Fibroblast of skin of right biceps (primary cell): ENCODE measurements around the gene KIRREL3.
A peak's percentile ranks its signal among the peaks of the same experiment; 100 is the strongest.

Experiments used
- DNase-seq: peaks from one replicate; pipeline ENCODE4 v3.0.0-alpha.2; 2013

The KIRREL3 gene

DNA sequence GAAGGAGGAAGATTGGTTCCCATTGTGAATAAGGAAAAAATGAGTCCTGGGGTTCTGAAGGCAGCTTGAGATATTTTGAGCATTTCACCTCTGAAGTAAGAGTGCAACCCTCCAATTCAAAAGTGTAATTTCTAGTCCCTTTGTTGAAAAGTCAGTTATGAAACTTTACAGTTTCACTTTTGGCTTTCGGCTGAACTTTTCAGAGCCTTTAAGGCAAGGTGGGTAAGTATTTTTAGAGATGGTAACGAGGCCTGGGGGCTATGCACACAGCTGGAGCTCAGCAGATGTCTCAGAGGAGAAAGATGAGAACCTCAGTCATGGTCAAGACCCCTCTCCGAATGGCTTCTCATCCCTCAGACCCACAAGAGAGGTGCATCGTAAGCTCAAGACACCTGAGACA is 267.6 kb downstream of the KIRREL3 start:
- DNase-seq, result no peak

DNA sequence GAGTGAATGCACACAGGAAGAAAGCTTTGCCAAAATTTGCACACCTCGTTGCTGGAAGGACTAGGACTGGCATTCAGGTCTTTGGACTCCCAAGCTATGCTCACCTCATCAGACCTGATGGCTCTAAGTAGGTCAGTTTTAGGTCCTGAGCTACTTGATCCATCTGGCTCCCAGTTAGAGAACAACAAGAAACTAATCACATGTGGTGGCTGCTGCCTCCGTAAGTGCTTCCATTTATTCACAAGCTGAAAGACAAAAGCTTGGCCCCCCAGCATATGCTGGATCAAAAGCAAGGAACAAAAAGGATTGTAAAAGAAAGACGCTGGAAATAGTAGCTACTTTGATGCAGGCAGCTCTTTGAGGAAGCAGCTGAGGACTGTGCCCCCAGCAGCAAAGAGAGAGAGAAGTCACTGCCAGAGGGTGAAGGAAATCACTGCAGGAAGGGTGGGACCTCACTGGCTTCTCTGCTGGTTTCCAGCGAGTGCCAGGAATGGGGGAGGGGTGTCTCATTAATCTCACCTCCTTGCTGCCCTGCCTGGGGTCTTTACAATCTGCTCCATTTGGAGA is 268.9 kb downstream of the KIRREL3 start:
- no peak for DNase-seq

DNA sequence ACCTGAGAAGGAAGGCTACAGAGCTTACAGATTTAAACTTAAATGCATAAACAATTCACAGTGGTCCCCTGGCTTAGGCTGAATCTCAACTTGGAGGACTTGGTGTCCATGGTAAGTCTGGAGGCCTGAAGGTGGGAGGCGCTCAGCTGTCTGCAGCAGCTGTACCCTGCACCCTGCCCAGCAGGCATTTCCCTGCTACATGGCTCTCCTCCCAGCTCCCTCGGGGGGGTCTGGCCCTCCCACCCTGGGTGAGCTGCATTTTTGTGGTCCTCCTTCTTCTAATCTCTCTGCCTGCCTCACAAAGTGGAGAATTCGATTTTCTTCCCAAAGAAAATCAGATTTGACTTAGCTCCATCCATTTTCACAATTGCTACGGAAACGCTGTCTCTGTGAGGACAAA is 273.2 kb downstream of the KIRREL3 start:
- no peak for DNase-seq

DNA sequence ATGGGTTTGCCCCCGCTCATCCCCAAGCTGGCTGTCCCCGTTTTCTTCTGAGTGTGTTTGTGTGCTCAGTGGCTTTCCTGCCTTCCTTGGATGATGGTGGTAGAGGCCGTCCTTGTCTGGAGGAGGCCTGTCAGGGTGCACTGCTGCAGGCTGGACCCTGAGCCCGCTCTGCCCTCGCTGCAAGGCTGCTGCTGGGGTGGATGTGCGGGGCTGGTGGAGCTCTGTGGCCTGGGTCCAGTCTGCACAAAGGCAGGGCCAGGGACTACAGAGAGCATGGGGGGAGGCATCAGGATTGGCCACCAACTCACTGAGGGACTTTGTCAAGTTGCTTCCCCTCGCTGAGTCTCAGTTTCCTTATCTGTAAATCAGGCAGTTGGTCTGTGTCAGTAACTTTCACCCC is 275.0 kb downstream of the KIRREL3 start:
- DNase-seq, result no peak

DNA sequence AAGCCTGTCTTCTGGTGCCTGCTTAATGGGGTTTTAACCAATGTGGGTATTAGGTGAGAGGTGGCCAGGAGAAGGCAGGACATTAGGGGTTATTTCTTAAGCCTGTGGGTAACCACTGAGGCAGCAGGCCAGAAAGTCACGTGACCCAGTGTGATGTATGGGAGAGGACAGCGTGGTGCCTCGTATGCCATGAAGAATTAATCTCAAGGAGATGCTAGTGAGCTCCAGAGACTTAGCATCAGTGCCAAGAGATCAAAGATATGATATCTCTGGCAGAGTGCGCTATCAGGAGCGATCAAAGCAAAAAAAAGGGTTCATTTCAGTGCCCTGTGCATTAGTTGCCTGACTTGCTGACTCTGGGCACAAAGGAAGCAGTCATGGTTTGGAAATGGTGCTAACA is 275.5 kb downstream of the KIRREL3 start:
- DNase-seq, result no peak

DNA sequence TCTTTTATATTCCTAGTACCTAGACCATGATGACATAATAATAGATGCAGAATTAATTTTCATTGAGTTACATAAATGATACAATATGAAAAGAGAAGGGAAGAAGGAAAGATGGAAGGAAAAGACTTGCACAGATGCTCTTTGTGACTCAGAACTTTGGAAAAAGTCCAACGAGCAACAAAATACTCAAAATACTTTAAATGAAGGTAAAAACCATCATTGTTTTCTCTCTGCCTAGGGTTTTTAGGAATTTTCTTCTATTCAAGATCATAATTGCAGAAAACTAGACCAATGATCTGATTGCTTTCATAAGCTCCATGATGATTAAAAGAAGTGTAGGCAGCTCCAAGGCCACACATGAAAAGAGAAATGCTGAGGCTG is 276.9 kb downstream of the KIRREL3 start:
- peak; percentile 58 for DNase-seq

DNA sequence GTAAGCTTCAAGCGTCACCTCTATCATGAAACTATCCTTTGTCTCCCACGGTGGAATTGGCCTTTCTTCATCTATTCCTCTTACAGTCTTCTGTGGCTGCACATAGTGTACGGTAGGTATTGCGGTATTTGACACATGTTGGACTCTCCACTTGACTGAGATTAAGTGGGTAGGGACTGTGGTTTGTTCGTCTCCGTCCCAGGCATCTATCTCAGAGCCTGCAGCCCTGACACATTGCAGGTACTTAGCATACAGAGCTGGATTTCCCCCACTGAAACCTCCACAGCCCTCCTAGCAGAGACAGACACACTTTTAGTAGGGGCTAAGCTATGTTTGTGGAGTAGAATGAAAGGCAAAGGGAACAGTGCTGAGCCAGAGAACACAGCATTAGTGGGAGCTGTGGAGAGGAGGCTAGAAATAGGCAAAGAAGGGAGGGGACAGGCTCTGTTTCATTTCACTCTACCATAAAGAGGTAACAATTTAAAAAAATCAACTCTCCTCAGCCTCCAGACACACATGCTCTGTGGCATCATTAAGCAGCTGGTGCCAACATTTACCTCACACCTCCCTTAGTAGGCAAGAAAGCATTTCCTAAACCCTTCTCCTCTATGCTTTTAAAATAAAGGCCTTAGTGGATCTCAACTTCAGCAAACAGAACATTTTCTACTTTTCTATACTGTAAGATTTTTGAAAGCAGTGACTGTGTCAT is 277.5 kb downstream of the KIRREL3 start:
- DNase-seq, result no peak

DNA sequence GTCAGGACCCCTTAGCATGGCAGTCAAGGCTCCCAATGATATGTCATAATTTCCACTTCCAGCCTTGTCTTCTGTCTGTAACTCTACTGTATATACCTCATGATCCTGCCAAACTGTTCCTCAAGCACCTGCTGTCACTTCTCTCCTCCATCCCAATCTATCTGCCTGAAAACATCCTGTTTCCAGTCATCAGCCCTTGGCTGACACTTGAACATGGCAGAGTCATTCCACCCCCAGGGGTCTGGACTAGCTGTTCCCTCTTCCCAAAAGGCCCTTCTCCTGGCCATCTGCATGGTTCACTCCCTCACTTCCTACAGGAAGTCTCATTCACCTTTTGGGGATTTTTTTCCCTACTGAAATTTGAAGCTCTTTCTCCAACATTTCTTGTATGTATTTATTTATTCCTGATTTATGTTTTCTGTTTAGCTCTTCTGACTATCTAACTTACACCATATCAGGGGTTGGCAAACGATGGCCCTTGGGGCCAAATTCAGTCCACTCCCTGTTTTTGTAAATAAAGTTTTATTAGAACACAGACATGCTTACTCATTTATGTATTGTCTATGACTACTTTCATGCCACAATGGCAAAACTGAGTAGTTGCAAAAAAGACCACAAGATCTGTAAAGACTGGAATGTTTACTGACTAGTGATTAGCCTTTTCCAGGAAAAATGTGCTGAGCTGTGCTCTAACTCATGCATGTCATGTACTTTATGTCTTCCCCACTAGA is 278.4 kb downstream of the KIRREL3 start:
- DNase-seq, result peak; percentile 39

DNA sequence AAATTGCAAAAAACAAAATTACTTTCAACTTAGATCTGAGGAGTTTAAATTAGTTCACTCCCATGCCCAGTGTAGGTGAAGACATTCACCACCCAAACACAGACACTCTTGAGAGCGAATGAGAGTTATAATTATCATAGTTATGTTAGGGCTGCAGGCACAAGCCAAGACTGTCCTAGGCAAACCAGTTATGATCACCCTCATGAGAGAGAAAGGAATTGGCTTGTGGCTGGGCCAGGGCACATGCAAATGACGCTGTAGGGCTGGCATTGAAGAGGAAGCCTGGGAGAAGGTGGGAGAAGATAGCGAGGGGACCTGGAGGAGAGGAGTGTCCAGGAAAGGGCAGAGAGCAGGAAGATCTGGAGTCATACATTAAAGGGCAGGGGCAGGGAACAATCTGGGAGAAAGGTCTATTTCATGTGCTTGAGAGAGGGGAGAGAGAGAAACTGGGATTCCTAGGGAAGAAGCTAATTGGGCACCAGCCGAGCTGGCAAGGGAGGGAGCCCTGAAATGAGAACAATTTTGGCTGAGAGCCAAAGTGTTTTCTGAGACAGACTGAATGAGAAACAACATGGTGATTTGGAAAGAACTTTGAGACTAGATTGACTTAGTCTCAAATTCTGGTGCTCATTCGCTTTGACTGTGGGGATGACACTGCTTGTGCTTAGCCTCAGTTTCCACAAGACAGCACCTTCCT is 279.9 kb downstream of the KIRREL3 start:
- DNase-seq, result no peak

DNA sequence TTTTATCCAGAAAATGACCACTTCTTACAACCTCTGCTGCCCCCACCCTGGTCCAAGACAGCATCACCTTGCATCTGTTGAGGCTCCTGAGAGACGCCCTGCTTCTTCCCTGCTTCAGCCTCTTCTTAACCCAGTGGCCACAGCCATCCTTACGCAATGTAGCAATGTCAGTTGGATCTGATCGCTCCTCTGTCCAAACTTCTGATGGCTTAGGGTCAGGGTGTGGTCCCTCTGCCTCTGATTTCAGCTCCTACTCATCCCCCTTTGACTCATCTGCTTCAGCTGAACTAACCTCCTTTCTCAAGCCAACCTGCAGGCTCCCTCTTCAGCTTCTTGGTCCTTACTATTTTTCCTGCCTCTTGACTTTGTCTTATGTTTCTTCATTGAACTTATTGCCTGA is 280.8 kb downstream of the KIRREL3 start:
- DNase-seq, result no peak

DNA sequence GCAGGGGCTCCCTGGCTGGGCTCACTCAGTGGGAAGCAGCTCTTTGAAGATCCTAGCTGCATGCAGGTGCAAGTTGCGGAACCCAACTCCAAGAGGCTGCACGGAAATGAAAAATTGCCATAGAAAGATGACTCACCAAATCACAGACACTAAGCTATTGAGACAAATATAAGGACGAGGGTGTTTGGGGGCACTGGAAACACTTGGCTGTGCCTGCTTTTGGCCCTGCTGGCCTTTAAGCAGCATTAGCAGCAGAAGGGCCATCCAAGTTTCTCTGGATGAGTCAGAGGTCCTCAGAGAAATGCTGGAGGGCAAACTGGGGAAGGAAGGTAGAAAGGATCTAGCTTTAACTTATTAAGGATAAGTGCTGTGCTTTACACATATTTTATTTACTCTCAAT is 282.3 kb downstream of the KIRREL3 start:
- DNase-seq, result no peak

DNA sequence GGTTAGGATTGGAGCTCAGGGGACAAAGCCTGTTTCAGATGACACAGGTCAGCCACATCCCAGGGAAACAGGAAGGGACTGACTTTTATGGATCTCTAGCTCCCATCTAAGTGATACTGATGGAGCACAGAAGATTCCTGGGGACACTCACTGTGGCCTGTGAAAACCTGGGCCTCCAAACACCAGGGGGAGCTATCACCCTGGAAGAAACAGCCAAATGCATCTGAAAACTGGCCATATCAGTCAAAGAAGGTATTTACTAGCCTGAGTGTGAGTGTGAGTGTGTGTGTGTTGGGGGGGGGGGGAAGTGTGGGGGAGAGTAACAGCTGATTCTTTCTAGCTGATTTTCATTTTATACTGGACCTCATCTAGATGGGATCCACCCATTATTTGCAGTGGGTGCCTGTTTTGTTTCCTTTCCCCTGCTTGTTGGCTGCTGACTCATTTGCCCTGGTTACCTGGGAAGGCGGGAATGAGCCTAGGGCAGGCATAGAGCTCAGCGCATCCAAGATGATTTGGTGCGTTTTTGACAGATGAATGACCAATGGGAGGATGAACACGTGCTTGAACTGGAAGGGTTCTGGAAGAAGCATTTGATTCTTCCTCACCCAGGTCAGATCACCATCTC is 284.0 kb downstream of the KIRREL3 start:
- peak; percentile 53 for DNase-seq

DNA sequence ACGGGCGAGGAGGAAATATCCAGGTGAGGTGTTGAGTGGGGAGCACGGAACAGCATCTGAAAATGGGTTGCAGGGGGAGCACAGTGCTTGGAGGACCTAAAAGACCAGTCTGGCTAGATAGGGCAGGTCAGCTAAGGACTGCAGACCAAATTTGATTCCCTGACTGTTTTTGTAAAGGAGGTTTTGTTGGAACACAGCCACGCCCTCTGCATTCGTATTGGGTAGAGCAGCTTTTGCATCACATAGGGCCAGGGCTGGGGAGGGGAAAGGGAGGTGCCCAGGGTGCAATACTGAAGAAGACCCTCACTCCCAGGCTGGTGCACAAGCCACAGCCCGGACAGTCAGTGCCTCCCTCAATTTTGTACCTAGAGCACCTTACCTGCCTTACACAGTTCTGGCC is 286.8 kb downstream of the KIRREL3 start:
- no peak for DNase-seq

DNA sequence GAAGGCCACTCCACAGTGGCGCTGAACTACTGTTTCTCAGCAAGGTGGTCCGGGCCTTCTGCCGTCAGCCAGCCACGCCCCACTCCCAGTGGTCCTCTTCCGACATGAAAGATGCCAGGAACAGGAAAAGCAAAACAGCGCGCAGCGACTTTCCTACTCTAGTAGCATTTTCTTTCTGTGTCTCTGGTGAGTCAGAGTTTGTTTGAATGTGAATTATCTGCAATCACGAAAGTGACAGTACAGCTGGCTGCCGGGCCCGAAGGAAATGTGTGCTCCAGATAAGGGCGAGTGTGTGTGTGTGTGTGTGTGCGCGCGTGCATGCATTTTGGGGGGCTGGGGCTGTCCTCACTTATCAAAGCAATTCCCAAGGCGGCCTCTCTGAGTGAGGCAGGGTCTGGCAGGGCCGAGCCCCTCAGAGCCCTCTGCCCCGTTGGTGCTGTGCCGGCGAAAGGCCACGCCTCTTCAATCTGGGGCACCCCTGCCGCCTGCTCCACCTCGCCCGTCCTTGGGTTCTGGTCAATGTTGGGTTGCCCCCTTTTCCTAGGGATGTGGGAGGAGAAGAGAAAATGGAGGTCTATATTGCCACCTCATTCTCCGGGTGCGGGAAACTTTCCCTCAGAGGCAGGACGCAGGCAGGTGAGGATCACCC is 288.5 kb downstream of the KIRREL3 start:
- DNase-seq, result peak; percentile 74

DNA sequence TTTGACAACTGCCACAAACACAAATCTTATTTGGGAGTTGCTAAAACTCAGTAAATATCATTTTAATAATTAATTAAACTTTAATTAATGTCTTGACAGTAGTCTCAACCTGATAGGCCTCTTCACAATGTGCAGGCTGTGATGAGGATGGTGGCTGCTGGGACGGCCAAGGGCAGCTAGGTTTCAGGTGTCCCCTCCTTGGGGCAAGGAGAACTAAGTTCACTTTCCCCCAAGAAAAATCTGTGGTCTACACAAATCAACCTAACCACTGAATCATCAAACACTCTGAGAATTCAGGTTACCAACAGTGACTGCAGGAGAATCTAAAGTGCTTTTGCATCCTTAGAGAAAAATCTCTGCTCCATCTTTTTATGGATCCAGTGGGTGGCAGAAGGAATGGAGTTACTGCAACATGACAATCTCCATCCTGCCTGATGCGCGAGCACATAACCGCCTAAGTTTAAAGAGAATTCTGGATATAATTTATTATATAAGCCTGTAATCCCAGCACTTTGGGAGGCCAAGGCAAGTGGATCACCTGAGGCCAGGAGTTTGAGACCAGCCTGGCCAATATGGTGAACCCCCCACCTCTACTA is 289.7 kb downstream of the KIRREL3 start:
- DNase-seq, result no peak

DNA sequence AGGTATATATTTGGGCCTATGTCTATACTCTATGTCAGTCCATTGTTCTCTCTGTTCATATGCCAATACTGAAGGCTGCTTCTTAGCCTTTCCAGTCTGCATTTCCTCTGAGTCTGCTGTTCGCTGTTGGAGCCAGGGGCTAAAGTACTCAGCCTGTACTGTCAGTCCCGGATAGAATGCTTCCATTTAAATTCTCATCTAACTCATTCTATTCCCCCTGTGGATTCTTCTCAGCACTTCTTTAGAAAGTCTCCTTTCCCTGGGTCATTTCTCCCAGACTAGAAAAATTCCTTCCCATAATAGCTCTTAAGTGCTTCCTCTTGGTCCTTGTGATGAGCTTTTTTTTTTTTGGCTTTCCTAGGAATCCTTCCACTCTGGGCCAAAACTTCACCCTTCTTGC is 293.1 kb downstream of the KIRREL3 start:
- no peak for DNase-seq

DNA sequence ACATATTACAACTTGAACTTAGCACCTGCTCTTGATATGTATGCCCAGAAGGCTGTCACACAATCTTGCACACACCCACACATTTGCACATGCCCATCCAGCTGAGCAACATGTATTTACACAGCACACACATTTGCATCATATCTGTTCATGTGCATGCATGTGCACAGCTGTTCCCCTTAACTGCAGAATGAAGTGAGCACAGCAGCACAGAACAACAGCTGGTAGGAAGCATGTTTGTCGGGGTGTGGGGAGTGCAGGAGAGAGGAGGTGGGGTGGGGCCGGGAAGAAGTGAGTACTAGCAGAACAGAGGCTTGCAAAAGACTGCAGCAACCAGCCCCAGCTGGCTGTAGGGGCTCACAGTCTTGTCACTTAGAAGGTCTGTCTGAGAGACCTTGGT is 296.5 kb downstream of the KIRREL3 start:
- DNase-seq, result no peak

DNA sequence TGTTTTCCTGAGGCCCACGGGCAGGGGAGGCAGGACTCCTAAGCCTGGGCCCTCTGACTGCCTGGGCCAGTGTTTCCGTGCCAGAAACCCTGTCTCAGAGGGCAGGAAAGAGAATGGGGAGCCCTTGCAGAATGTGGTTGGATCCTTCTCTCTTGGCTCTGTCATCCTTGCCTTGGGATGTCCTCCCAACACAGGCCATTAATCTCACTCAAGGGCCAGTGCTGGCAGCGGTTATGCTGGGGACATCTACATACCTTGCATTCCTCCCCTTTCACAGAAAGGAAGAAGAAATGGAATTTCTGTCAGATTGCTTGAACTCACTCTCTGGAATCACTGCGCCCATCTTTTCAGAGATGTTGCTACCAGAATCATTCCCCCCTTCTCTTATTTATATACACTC is 296.9 kb downstream of the KIRREL3 start:
- DNase-seq, result peak; percentile 63

DNA sequence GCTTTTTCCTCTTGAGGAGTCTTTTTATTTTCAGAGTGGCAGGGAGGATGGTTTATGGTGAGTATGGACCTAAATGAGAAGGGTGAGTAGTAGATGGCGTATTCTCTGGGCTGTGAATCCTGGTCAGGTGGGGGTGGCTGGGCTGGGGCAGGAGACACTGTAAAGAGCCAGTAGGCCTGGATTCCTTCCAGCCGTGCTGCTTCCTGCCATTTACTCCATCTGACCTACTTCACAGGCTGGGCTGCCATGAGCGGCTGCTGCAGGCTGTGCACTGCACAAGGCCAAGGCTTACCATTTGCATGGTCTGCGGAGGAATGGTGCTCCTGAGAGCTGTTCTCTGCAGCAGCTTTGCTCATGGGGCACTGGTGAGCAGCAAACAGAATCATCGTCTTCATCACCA is 297.6 kb downstream of the KIRREL3 start:
- DNase-seq, result peak; percentile 21

DNA sequence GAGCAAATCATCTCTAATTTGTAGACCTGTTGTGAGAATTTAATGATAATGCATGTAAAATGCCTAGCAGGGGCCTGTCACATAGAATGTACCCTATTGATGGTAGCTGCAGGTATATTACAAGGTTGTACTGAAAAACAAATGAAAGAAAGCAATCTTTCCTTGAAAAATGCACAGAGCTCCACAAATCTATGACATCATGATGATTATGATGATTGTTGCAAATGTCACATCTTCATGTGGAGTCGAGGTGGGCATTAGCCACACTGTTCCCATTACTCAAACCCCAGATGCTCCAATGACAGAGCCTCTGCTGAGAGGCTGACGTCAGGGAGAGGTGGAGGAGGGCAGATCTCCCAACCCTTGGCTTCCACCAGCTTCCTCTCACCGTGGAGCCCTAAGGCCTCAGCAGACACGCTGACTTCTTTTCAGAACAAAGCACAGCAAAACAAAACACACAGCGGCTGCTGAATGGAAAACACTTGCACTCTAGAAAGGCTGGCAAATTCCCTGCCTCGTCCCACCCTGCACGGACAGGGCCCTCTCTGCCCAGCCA is 298.3 kb downstream of the KIRREL3 start:
- DNase-seq, result peak; percentile 31

DNA sequence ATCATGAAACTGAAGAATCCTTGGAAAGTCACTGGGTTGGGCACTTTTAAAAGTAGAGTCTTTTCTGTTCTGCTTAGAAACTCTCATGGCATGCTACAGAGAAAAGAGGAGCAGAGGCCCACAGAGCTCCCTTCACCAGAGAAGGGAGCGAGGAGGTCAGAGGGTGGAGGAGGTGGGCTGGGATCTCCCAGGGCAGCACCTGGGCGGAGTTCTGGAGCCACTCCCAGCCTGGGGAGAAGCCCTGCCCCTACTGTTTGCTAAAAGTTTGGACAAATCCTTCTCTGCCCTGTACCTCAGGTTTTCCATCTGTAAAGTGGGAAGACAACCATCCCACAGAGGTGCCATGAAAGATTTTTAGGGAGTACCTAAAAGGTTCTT is 299.1 kb downstream of the KIRREL3 start:
- DNase-seq, result no peak
